Transverse colon (tissue), 4 donors: ENCODE measurements around the gene INHBC. TPM values are rescaled to one million over a fixed set of nuclear protein-coding genes. Genes with fewer than 3 reads are reported as not detected.
A peak's percentile ranks its signal among the peaks of the same experiment; 100 is the strongest.

Experiments
- DNase-seq: peaks from one replicate; pipeline ENCODE4 v3.0.0-alpha.2; 2019
- H3K27ac ChIP-seq, 4 donors: fragments of 200-600 bp; sonication (generic); 2 replicates each; pipeline ENCODE4 v1.5.1; 2016 to 2018; ENCODE audit warnings: inconsistent platforms in 4 of 4
- H3K27me3 ChIP-seq: fragments of 200-600 bp; sonication (generic); 2 replicates; pipeline ENCODE4 v1.5.1; 2017; ENCODE audit warnings: inconsistent platforms
- H3K36me3 ChIP-seq, 4 donors: fragments of 200-600 bp; sonication (generic); 2 replicates each; pipeline ENCODE4 v1.5.1; 2017 to 2019; ENCODE audit warnings: inconsistent platforms in 4 of 4
- H3K4me1 ChIP-seq, 4 donors: fragments of 200-600 bp; sonication (generic); 2 replicates each; pipeline ENCODE4 v1.5.1; 2017 to 2020; ENCODE audit warnings: inconsistent platforms in 4 of 4
- H3K4me3 ChIP-seq, 4 donors: fragments of 200-600 bp; sonication (generic); 1 replicate in 1 of 4; 2 replicates in 3 of 4; pipeline versions ENCODE4 v1.5.1 to v1.6.1; 2017 to 2019; ENCODE audit warnings: inconsistent platforms in 4 of 4
- H3K9me3 ChIP-seq, 2 donors: fragments of 200-600 bp; sonication (generic); 2 replicates each; pipeline ENCODE4 v1.5.1; 2017 to 2019; ENCODE audit warnings: inconsistent platforms in 2 of 2
- CTCF ChIP-seq, 5 experiments: fragments of 200-600 bp in 3 of 5; fragments of 450-650 bp in 2 of 5; sonication (generic) in 3 of 5; IDR thresholded peaks; 1 replicate in 2 of 5; 2 replicates in 3 of 5; pipeline ENCODE4 v1.5.1; 2016 to 2017; ENCODE audit warnings: antibody characterized with exemption in 5 of 5, inconsistent platforms in 3 of 5, mild to moderate bottlenecking in 2 of 5, moderate library complexity in 1 of 5
- EP300 ChIP-seq: sonication (generic); formaldehyde crosslinking; IDR thresholded peaks from one replicate; pipeline ENCODE4 v1.6.1; 2017; ENCODE audit warnings: antibody characterized with exemption, low read depth
- POLR2A ChIP-seq: fragments of 450-650 bp; IDR thresholded peaks from one replicate; pipeline ENCODE4 v1.6.1; 2016; ENCODE audit warnings: antibody characterized with exemption, mild to moderate bottlenecking, moderate library complexity
- POLR2AphosphoS5 ChIP-seq, 3 donors: sonication (generic); formaldehyde crosslinking; IDR thresholded peaks; one replicate each; pipeline ENCODE4 v1.6.1; 2016; ENCODE audit warnings: antibody characterized with exemption in 3 of 3
- WGBS, 2 donors: methylation state at CpG; one replicate each; pipeline ENCODE4 v1.1.5; 2018; ENCODE audit warnings: low coverage in 1 of 2; 5-methylcytosine and 5-hydroxymethylcytosine counted together
- in situ Hi-C, 4 donors: fragments of 200-750 bp; cut with MboI; loops; one replicate each; pipeline versions ENCODE4 v1.15.0 to v1.15.1; 2017; ENCODE audit warnings: low sequenced_read_pairs in 3 of 4, low pct_ligation_motif_present in 1 of 4, low pct_unique_long_range_greater_than_20kb in 1 of 4
- intact Hi-C: fragments of 100-400 bp; cut with DNase I; formaldehyde crosslinking; loops from one replicate; pipeline ENCODE4 v1.15.1; 2023; ENCODE audit warnings: low total_unique reads
- total RNA-seq, 4 donors: library from RNA; depleted of rRNA; stranded (reverse); fragments of >200 nt; gene quantifications; one replicate each; pipeline ENCODE4 v1.1.0, GENCODE V29; 2016

INHBC gene
- total RNA-seq, 4 donors from 2014 or later, result not detected

GRCh38 chr12:57461276-57461916 is 26.8 kb downstream of the INHBC start:
- intact Hi-C loops, result no loop called here
- peak overlapping the region; percentile 26 to 84 (median 52) for H3K4me3 ChIP-seq
- DNase-seq, result peak; percentile 78
- TF ChIP-seq POLR2A (peak; percentile 28), EP300 (no peak)
- H3K27me3 ChIP-seq, result peaks cover 23% of the 10 kb centered on the region
- H3K36me3 ChIP-seq, result no peaks in the 10 kb centered on the region
- 1 to 2% methylated on average over 7 to 30 of the region's 32 CpGs for WGBS, 2 donors
- no peaks in the 10 kb centered on the region for H3K9me3 ChIP-seq
- peak overlapping the region; percentile 84 to 88 (median 88) for H3K27ac ChIP-seq
- in situ Hi-C loops, result no loop called here
- H3K4me1 ChIP-seq, result peaks cover 19 to 40% (median 31%) of the 10 kb centered on the region in 4 donors

GRCh38 chr12:57461917-57462250 is 27.3 kb downstream of the INHBC start:
- Histone ChIP-seq H3K4me1 (peaks cover 19 to 40% (median 31%) of the 10 kb centered on the region in 4 donors), H3K4me3 (peak overlapping the region; percentile 26 to 84 (median 52)), H3K36me3 (no peaks in the 10 kb centered on the region), H3K27me3 (peaks cover 23% of the 10 kb centered on the region), H3K27ac (peak overlapping the region; percentile 84 to 88 (median 88)), H3K9me3 (no peaks in the 10 kb centered on the region)
- DNase-seq, result no peak
- intact Hi-C loops (no loop called here), in situ Hi-C loops (no loop called here)
- TF ChIP-seq POLR2A (no peak), CTCF (IDR thresholded peaks at IDR 0.05) (no peak), EP300 (no peak), POLR2AphosphoS5 (IDR thresholded peaks at IDR 0.05) (no peak)
- 1 to 5% methylated on average over 4 to 9 of the region's 9 CpGs for WGBS, 2 donors

GRCh38 chr12:57462251-57462911 is 27.8 kb downstream of the INHBC start:
- DNase-seq, result peak; percentile 91
- in situ Hi-C loops (no loop called here), intact Hi-C loops (no loop called here)
- TF ChIP-seq POLR2A (peak; percentile 39), EP300 (no peak), CTCF (IDR thresholded peaks at IDR 0.05) (peak; percentile 94 to 98 (median 96)), POLR2AphosphoS5 (IDR thresholded peaks at IDR 0.05) (peak in 2 of 3 donors; percentile 48 to 77)
- H3K9me3 ChIP-seq, result no peaks in the 10 kb centered on the region
- 0% methylated on average over 2 to 28 of the region's 28 CpGs for WGBS, 2 donors
- H3K27ac ChIP-seq, result peak overlapping the region; percentile 84 to 88 (median 88)
- H3K36me3 ChIP-seq, result no peaks in the 10 kb centered on the region
- H3K27me3 ChIP-seq, result peaks cover 26% of the 10 kb centered on the region
- H3K4me3 ChIP-seq, result peak overlapping the region; percentile 26 to 84 (median 52)
- H3K4me1 ChIP-seq, result peaks cover 19 to 40% (median 31%) of the 10 kb centered on the region in 4 donors

GRCh38 chr12:57462912-57463253 is 28.3 kb downstream of the INHBC start:
- no peaks in the 10 kb centered on the region for H3K36me3 ChIP-seq
- H3K27ac ChIP-seq, result peak overlapping the region; percentile 84 to 88 (median 88)
- WGBS, 2 donors, result 0 to 32% methylated on average over 2 to 5 of the region's 5 CpGs
- no peaks in the 10 kb centered on the region for H3K9me3 ChIP-seq
- H3K27me3 ChIP-seq, result peaks cover 31% of the 10 kb centered on the region
- DNase-seq, result no peak
- intact Hi-C loops, result no loop called here
- no peak for TF ChIP-seq POLR2AphosphoS5 (IDR thresholded peaks at IDR 0.05)
- TF ChIP-seq CTCF (IDR thresholded peaks at IDR 0.05), result no peak
- TF ChIP-seq POLR2A, result no peak
- no peak for TF ChIP-seq EP300
- in situ Hi-C loops, result no loop called here
- no peak overlapping the region for H3K4me3 ChIP-seq
- H3K4me1 ChIP-seq, result peaks cover 19 to 40% (median 31%) of the 10 kb centered on the region in 4 donors
